Measurements from ENCODE around the gene GPC5.

DNA sequence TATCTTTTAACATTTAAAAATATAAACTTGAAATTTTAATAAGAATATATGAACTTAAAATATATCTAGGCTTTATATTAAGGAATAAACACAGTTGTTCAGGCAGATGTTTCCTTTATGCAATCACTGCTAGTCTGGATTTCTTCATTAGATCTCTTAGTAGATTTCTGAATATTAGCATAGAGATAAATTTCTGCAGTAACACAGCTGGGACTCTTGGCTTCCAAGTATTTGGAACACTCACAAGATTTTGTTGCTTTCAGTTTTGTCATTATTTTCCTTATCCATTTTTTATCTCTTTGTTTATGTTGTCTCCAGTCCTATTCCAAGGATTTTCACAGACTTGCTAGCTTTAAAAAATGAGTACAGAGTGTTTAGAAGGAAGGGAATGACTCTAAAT is 857.1 kb downstream of the GPC5 start:
- TF ChIP-seq POLR2A (IDR thresholded peaks at IDR 0.05), result no peak
- TF ChIP-seq, protein P1, sequence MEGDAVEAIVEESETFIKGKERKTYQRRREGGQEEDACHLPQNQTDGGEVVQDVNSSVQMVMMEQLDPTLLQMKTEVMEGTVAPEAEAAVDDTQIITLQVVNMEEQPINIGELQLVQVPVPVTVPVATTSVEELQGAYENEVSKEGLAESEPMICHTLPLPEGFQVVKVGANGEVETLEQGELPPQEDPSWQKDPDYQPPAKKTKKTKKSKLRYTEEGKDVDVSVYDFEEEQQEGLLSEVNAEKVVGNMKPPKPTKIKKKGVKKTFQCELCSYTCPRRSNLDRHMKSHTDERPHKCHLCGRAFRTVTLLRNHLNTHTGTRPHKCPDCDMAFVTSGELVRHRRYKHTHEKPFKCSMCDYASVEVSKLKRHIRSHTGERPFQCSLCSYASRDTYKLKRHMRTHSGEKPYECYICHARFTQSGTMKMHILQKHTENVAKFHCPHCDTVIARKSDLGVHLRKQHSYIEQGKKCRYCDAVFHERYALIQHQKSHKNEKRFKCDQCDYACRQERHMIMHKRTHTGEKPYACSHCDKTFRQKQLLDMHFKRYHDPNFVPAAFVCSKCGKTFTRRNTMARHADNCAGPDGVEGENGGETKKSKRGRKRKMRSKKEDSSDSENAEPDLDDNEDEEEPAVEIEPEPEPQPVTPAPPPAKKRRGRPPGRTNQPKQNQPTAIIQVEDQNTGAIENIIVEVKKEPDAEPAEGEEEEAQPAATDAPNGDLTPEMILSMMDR (IDR thresholded peaks at IDR 0.05 in 4 of 5, conservative IDR thresholded peaks at IDR 0.05 in 1 of 5), result no peak

Data from gastrocnemius medialis (tissue), 4 donors.